ENCODE data around the gene ASPHD2. TPM values are rescaled to one million over a fixed set of nuclear protein-coding genes. Genes with fewer than 3 reads are reported as not detected.

ASPHD2 gene
- polyA plus RNA-seq, 1 of the 3 experiments (the other 2 are of a cell fraction), result 2.2 TPM

DNA sequence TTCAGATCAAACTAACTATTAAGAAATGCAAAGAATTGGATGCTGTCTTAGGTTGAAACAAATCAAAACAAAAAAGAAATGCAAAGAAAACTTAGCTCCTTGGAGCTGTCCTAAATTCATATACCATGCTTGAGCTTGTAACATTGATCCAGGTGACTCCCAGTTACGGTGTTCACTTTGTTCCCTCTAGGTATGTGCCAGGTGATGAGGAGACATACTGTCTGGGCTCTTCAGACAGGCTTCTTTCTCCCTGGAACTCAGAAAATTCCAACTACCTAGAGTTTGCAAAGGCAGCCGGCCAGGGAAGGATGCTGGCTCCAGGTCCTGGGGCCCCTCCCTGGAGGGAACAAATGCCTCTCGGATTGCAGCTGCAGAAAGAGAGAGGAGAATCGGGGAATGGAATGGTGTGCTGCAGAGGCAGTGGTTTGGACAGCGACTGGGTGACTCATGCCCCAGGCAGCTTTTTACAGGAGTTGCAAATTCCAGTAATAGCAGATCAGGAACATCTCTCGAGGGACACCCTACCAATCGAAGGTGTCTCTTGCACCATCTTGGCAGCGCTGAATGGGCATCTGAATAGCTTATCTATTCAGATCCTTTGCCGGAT lies 12.3 kb upstream of the ASPHD2 start (continued):
- TF ChIP-seq EP300 (IDR thresholded peaks at IDR 0.05; ENCODE audit: borderline replicate concordance in 1 of 2, low read depth in 1 of 2, low read length in 1 of 2), result 0 out of 4 replicates have a peak, but pooled peaks of 1 of the 2 experiments have one; percentile 12
- TF ChIP-seq RCOR1 (IDR thresholded peaks at IDR 0.05; ENCODE audit: low read length), result no peak
- TF ChIP-seq, protein P1, sequence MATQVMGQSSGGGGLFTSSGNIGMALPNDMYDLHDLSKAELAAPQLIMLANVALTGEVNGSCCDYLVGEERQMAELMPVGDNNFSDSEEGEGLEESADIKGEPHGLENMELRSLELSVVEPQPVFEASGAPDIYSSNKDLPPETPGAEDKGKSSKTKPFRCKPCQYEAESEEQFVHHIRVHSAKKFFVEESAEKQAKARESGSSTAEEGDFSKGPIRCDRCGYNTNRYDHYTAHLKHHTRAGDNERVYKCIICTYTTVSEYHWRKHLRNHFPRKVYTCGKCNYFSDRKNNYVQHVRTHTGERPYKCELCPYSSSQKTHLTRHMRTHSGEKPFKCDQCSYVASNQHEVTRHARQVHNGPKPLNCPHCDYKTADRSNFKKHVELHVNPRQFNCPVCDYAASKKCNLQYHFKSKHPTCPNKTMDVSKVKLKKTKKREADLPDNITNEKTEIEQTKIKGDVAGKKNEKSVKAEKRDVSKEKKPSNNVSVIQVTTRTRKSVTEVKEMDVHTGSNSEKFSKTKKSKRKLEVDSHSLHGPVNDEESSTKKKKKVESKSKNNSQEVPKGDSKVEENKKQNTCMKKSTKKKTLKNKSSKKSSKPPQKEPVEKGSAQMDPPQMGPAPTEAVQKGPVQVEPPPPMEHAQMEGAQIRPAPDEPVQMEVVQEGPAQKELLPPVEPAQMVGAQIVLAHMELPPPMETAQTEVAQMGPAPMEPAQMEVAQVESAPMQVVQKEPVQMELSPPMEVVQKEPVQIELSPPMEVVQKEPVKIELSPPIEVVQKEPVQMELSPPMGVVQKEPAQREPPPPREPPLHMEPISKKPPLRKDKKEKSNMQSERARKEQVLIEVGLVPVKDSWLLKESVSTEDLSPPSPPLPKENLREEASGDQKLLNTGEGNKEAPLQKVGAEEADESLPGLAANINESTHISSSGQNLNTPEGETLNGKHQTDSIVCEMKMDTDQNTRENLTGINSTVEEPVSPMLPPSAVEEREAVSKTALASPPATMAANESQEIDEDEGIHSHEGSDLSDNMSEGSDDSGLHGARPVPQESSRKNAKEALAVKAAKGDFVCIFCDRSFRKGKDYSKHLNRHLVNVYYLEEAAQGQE (IDR thresholded peaks at IDR 0.05; ENCODE audit: low read depth, low read length), result peak; percentile 93

GRCh38 chr22:26417406-26417805 lies 11.7 kb upstream of the ASPHD2 start:
- no peaks in the 10 kb centered on the region for H3F3A ChIP-seq (replicated peaks; ENCODE audit: insufficient read depth)
- H4K20me1 ChIP-seq (ENCODE audit: insufficient read depth), result no peaks in the 10 kb centered on the region
- no peak overlapping the region for H3K9ac ChIP-seq
- H3K9me2 ChIP-seq, result no peaks in the 10 kb centered on the region
- peaks cover 0 to 2% of the 10 kb centered on the region in 2 experiments; a peak in 1 of 4 replicates for H3K4me1 ChIP-seq (ENCODE audit: control insufficient read depth in 1 of 2, insufficient read depth in 2 of 2, low read depth in 1 of 2, low read length in 1 of 2)
- no peak for DNase-seq
- H3K27ac ChIP-seq (ENCODE audit: low read depth in 2 of 2, low read length in 1 of 2), result no peak overlapping the region
- no peaks in the 10 kb centered on the region; the same call in 1 of the 2 replicates for H3K27me3 ChIP-seq (ENCODE audit: insufficient read depth)
- no peaks in the 10 kb centered on the region for H3K36me3 ChIP-seq (replicated peaks in 1 of 2; ENCODE audit: control insufficient read depth in 1 of 2, insufficient read depth in 2 of 2, low read length in 1 of 2)
- WGBS (ENCODE audit: low lambda C conversion rate), result 64% methylated on average over 3 of the region's 3 CpGs
- H3K4me2 ChIP-seq, result no peak overlapping the region
- ChIA-PET CTCF (no interaction called here), POLR2A (no interaction called here)
- H2AFZ ChIP-seq (ENCODE audit: low read depth), result no peak overlapping the region
- TF ChIP-seq NRF1 (IDR thresholded peaks at IDR 0.05; ENCODE audit: low read depth, low read length) (no peak), FOXJ3 (CRISPR knock-in tag; IDR thresholded peaks at IDR 0.05) (no peak), IRF3 (IDR thresholded peaks at IDR 0.05; ENCODE audit: low read depth, low read length) (no peak), SMC3 (IDR thresholded peaks at IDR 0.05; ENCODE audit: low read depth, low read length) (no peak), CHD2 (IDR thresholded peaks at IDR 0.05; ENCODE audit: low read length, partially characterized antibody) (no peak), TAF1 (IDR thresholded peaks at IDR 0.05; ENCODE audit: borderline replicate concordance, low read depth, low read length) (no peak), RAD21 (IDR thresholded peaks at IDR 0.05; ENCODE audit: low read length) (no peak), EP300 (IDR thresholded peaks at IDR 0.05; ENCODE audit: borderline replicate concordance in 1 of 2, low read depth in 1 of 2, low read length in 1 of 2) (no peak), SIN3A (IDR thresholded peaks at IDR 0.05; ENCODE audit: borderline replicate concordance, low read depth, low read length) (no peak), YY1 (IDR thresholded peaks at IDR 0.05; ENCODE audit: low read depth) (no peak), FOXM1 (IDR thresholded peaks at IDR 0.05; ENCODE audit: low read depth) (no peak), RFX5 (IDR thresholded peaks at IDR 0.05; ENCODE audit: low read length) (no peak)
- TF ChIP-seq, protein P2, sequence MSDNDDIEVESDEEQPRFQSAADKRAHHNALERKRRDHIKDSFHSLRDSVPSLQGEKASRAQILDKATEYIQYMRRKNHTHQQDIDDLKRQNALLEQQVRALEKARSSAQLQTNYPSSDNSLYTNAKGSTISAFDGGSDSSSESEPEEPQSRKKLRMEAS (IDR thresholded peaks at IDR 0.05; ENCODE audit: low read depth), result no peak
- TF ChIP-seq, protein P1 (IDR thresholded peaks at IDR 0.05; ENCODE audit: low read depth, low read length), result no peak
- TF ChIP-seq, protein P3, sequence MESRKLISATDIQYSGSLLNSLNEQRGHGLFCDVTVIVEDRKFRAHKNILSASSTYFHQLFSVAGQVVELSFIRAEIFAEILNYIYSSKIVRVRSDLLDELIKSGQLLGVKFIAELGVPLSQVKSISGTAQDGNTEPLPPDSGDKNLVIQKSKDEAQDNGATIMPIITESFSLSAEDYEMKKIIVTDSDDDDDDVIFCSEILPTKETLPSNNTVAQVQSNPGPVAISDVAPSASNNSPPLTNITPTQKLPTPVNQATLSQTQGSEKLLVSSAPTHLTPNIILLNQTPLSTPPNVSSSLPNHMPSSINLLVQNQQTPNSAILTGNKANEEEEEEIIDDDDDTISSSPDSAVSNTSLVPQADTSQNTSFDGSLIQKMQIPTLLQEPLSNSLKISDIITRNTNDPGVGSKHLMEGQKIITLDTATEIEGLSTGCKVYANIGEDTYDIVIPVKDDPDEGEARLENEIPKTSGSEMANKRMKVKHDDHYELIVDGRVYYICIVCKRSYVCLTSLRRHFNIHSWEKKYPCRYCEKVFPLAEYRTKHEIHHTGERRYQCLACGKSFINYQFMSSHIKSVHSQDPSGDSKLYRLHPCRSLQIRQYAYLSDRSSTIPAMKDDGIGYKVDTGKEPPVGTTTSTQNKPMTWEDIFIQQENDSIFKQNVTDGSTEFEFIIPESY (IDR thresholded peaks at IDR 0.05; ENCODE audit: borderline replicate concordance, low read depth), result no peak
- H3K79me2 ChIP-seq (ENCODE audit: insufficient read depth), result no peaks in the 10 kb centered on the region
- H3K4me3 ChIP-seq (ENCODE audit: low read depth in 2 of 2, low read length in 1 of 2), result 0 out of 4 replicates have a peak overlapping the region, but pooled peaks of 1 of the 2 experiments have one; percentile 1
- H3K9me3 ChIP-seq, result no peaks in the 10 kb centered on the region

All from SK-N-SH (cell line).